Lower leg skin (tissue), 3 donors: ENCODE data around the gene ADORA1.

Experiments
- CTCF ChIP-seq, 3 donors: fragments of 450-650 bp; IDR thresholded peaks; one replicate each; pipeline ENCODE4 v1.5.1; 2016; ENCODE audit warnings: antibody characterized with exemption in 3 of 3, mild to moderate bottlenecking in 3 of 3, moderate library complexity in 2 of 3
- POLR2A ChIP-seq, 2 donors: fragments of 450-650 bp; IDR thresholded peaks; one replicate each; pipeline ENCODE4 v1.6.1; 2016 to 2017; ENCODE audit warnings: antibody characterized with exemption in 2 of 2, mild to moderate bottlenecking in 1 of 2, moderate library complexity in 1 of 2

GRCh38 chr1:203163891-203164635 lies 36.5 kb downstream of the ADORA1 start:
- TF ChIP-seq CTCF (IDR thresholded peaks at IDR 0.05) = no peak
- TF ChIP-seq POLR2A (IDR thresholded peaks at IDR 0.05) = no peak
